Sigmoid colon (tissue), 3 donors: ENCODE results near the gene SPC24.

ENCODE experiments used
- POLR2A ChIP-seq, 2 donors: fragments of 450-650 bp; IDR thresholded peaks; one replicate each; pipeline ENCODE4 v1.6.1; 2016; ENCODE audit warnings: antibody characterized with exemption in 2 of 2, mild to moderate bottlenecking in 2 of 2, moderate library complexity in 2 of 2
- TF ChIP-seq, protein P1 (sequence below), 4 experiments: fragments of 450-650 bp in 3 of 4; fragments of 200-600 bp in 1 of 4; IDR thresholded peaks; one replicate each; pipeline ENCODE4 v1.5.1; 2016 to 2019; ENCODE audit warnings: antibody characterized with exemption in 4 of 4, mild to moderate bottlenecking in 3 of 4, moderate library complexity in 2 of 4

- TF ChIP-seq, protein P1, sequence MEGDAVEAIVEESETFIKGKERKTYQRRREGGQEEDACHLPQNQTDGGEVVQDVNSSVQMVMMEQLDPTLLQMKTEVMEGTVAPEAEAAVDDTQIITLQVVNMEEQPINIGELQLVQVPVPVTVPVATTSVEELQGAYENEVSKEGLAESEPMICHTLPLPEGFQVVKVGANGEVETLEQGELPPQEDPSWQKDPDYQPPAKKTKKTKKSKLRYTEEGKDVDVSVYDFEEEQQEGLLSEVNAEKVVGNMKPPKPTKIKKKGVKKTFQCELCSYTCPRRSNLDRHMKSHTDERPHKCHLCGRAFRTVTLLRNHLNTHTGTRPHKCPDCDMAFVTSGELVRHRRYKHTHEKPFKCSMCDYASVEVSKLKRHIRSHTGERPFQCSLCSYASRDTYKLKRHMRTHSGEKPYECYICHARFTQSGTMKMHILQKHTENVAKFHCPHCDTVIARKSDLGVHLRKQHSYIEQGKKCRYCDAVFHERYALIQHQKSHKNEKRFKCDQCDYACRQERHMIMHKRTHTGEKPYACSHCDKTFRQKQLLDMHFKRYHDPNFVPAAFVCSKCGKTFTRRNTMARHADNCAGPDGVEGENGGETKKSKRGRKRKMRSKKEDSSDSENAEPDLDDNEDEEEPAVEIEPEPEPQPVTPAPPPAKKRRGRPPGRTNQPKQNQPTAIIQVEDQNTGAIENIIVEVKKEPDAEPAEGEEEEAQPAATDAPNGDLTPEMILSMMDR (IDR thresholded peaks at IDR 0.05): peak; percentile 89 to 96 (median 96)
- no peak for TF ChIP-seq POLR2A (IDR thresholded peaks at IDR 0.05)
Observed at GRCh38 chr19:11203194-11204075, 47.9 kb upstream of the SPC24 start.
